Activated CD4-positive, alpha-beta T cell treated with anti-CD3 and anti-CD28 coated beads, Interleukin-2, amount 50 U/mL, for 1 hour (primary cell): ENCODE data around the gene CCHCR1.

Source experiments
- DNase-seq: peaks from one replicate; pipeline ENCODE4 v3.0.0-alpha.2; 2020

Gene CCHCR1

GRCh38 chr6:31094389-31094881, 63.2 kb downstream of the CCHCR1 start:
- peak; percentile 16 for DNase-seq

- DNase-seq = no peak
Measured at GRCh38 chr6:31092769-31093505, 64.7 kb downstream of the CCHCR1 start.
